ENCODE results near the gene TMED7. TPM values are rescaled to one million over a fixed set of nuclear protein-coding genes. Genes with fewer than 3 reads are reported as not detected.

Gene TMED7
- total and polyA plus RNA-seq, 2 of the 8 experiments (the other 6 are each of a cell fraction or from before 2014, with no cell fraction given) = 43.8 to 75.2 TPM

- H4K8ac ChIP-seq (ENCODE audit: extremely low read depth, insufficient read depth, low read length) = peak within 1 kb of the TSS; percentile 41; the same call in 1 of the 2 replicates
- WGBS, 2 experiments (ENCODE audit: extremely low coverage in 1 of 2, insufficient coverage in 1 of 2, insufficient read length in 1 of 2, insufficient replicate concordance in 2 of 2, low coverage in 1 of 2, low lambda C conversion rate in 2 of 2, missing lambda C conversion rate in 1 of 2) = 4% methylated on average over 52 of the region's 71 CpGs; no CpG with 5 or more reads in 1 of the 2 experiments
- no peak within 1 kb of the TSS for H2BK20ac ChIP-seq (ENCODE audit: low read length)
- H4K91ac ChIP-seq (replicated peaks; ENCODE audit: insufficient read length, low read length) = no peak within 1 kb of the TSS
- peaks cover 0 to 6% of the 10 kb centered on the region in 2 experiments for H4K20me1 ChIP-seq (replicated peaks in 1 of 2; ENCODE audit: control insufficient read depth in 1 of 2, insufficient read depth in 2 of 2, low read length in 2 of 2)
- H2AK5ac ChIP-seq (ENCODE audit: low read depth, low read length) = no peak within 1 kb of the TSS
- H3K4me1 ChIP-seq (replicated peaks in 1 of 4; ENCODE audit: control insufficient read depth in 3 of 4, insufficient read depth in 4 of 4, low read length in 3 of 4) = peaks cover 0 to 13% (median 7%) of the 10 kb centered on the region in 4 experiments; a peak in 5 of 7 replicates
- H3K79me1 ChIP-seq (ENCODE audit: low read depth, low read length) = no peaks in the 10 kb centered on the region
- no peak within 1 kb of the TSS for H3K27ac ChIP-seq (ENCODE audit: low read depth, low read length)
- H3K56ac ChIP-seq (replicated peaks; ENCODE audit: insufficient read length, low read depth, low read length) = no peak within 1 kb of the TSS
- H3K4me2 ChIP-seq (ENCODE audit: insufficient read depth in 1 of 2, low read depth in 2 of 2, low read length in 2 of 2) = peak within 1 kb of the TSS; percentile 86
- H2BK120ac ChIP-seq (replicated peaks; ENCODE audit: low read depth, low read length) = no peak within 1 kb of the TSS
- no peak within 1 kb of the TSS for H3K18ac ChIP-seq (ENCODE audit: extremely low read depth, low read length)
- no peak within 1 kb of the TSS; a peak in 2 of 7 replicates for H3K9ac ChIP-seq (replicated peaks in 1 of 4; ENCODE audit: extremely low read depth in 1 of 4, low read depth in 3 of 4, low read length in 3 of 4)
- no peak within 1 kb of the TSS for H2BK5ac ChIP-seq (ENCODE audit: low read depth, low read length)
- no peak for FAIRE-seq
- H2AFZ ChIP-seq (ENCODE audit: low read length) = peak within 1 kb of the TSS; percentile 79
- H3K27me3 ChIP-seq (replicated peaks in 1 of 4; ENCODE audit: control insufficient read depth in 3 of 4, extremely low read depth in 1 of 4, insufficient read depth in 3 of 4, low read length in 3 of 4) = no peaks in the 10 kb centered on the region
- H2BK15ac ChIP-seq (ENCODE audit: low read length) = no peak within 1 kb of the TSS
- ChIA-PET CTCF (ENCODE audit: partially characterized antibody) (interaction anchor here (0.6 kb wide), 1 partner anchor 430 kb away, joined by 3 read pairs; no protein-coding TSS in a partner anchor), POLR2A (ENCODE audit: partially characterized antibody) (interaction anchor here (1.2 kb wide), 1 partner anchor 14 kb away, joined by 3 read pairs; no protein-coding TSS in a partner anchor)
- H2BK12ac ChIP-seq (ENCODE audit: low read depth, low read length) = no peak within 1 kb of the TSS
- no peak within 1 kb of the TSS for H3K23ac ChIP-seq (ENCODE audit: insufficient read length)
- no peak within 1 kb of the TSS for H4K5ac ChIP-seq (ENCODE audit: insufficient read length, low read depth, low read length)
- no peak within 1 kb of the TSS for H3K14ac ChIP-seq (ENCODE audit: insufficient read length)
- H3K9me3 ChIP-seq (ENCODE audit: insufficient read depth in 2 of 2, low read depth in 1 of 2, low read length in 1 of 2) = no peaks in the 10 kb centered on the region
- H3K4ac ChIP-seq (replicated peaks; ENCODE audit: insufficient read length, low read depth, low read length) = no peak within 1 kb of the TSS
- no peaks in the 10 kb centered on the region; a peak in 1 of 8 replicates for H3K36me3 ChIP-seq (ENCODE audit: control insufficient read depth in 2 of 4, insufficient read depth in 4 of 4, low read length in 3 of 4)
- peak within 1 kb of the TSS; percentile 44 to 67 (median 58) for H3K4me3 ChIP-seq (ENCODE audit: extremely low read depth in 1 of 4, insufficient read depth in 2 of 4, low read depth in 3 of 4, low read length in 4 of 4)
- H3K79me2 ChIP-seq (ENCODE audit: control insufficient read depth in 1 of 2, insufficient read depth in 2 of 2, low read length in 2 of 2) = no peaks in the 10 kb centered on the region
- DNase-seq (ENCODE audit: low read depth in 1 of 2, low spot score in 2 of 2) = peak in 1 of 2 experiments; percentile 80
- peaks cover 7% of the 10 kb centered on the region; the same call in 1 of the 2 replicates for H3K23me2 ChIP-seq (ENCODE audit: low read depth, low read length)
- TF ChIP-seq SAP30 (IDR thresholded peaks at IDR 0.05; ENCODE audit: insufficient read depth, insufficient replicate concordance, low read length) (no peak), ASH2L (IDR thresholded peaks at IDR 0.05; ENCODE audit: low read length) (peak; percentile 21), CEBPB (IDR thresholded peaks at IDR 0.05; ENCODE audit: low read depth, low read length) (no peak), FOSL1 (IDR thresholded peaks at IDR 0.05; ENCODE audit: insufficient read depth, low read depth, low read length) (no peak), CTCF (IDR thresholded peaks at IDR 0.05; ENCODE audit: control extremely low read depth in 1 of 3, insufficient read depth in 1 of 3, low read depth in 1 of 3, low read length in 3 of 3) (peak; percentile 22 to 53 (median 41)), RAD21 (IDR thresholded peaks at IDR 0.05 in 1 of 2, conservative IDR thresholded peaks at IDR 0.05 in 1 of 2; ENCODE audit: low read depth in 2 of 2, low read length in 2 of 2) (peak in 1 of 2 experiments; percentile 14; a peak in 1 of 4 replicates), TAF7 (optimal IDR thresholded peaks at IDR 0.05; ENCODE audit: borderline replicate concordance, low read depth, low read length) (peak; percentile 38), CREB1 (IDR thresholded peaks at IDR 0.05) (no peak)
Measured at GRCh38 chr5:115601701-115602590, 23.9 kb downstream of the TMED7 start, which contains the start of gene TICAM2. TICAM2 (minus strand) TSS chr5:115602479; CDS start chr5:115581256, 21,223 bp downstream.
